H9 (cell line): ENCODE results near the gene PTPRF. TPM values are rescaled to one million over a fixed set of nuclear protein-coding genes. Genes with fewer than 3 reads are reported as not detected.

Source experiments
- DNase-seq: peaks from one replicate; pipeline ENCODE4 v3.0.0-alpha.2; 2017
- H2AFZ ChIP-seq: one replicate; pipeline ENCODE4 v1.6.1; 2013; ENCODE audit warnings: mild to moderate bottlenecking, low read length, control low read depth, moderate library complexity
- H2AK5ac ChIP-seq: 2 replicates; pipeline ENCODE4 v1.6.1; 2013; ENCODE audit warnings: low read length, control low read depth, mixed read lengths; ENCODE audit not compliant: insufficient read length
- H2BK120ac ChIP-seq: one replicate; pipeline ENCODE4 v1.6.1; 2013; ENCODE audit warnings: low read depth, mild to moderate bottlenecking, low read length, control low read depth, inconsistent platforms; ENCODE audit not compliant: poor library complexity, severe bottlenecking
- H2BK12ac ChIP-seq: 2 replicates; pipeline ENCODE4 v1.6.1; 2013; ENCODE audit warnings: low read length, control low read depth, mixed read lengths, low read depth; ENCODE audit not compliant: insufficient read length
- H2BK15ac ChIP-seq: 2 replicates; pipeline ENCODE4 v1.6.1; 2013; ENCODE audit warnings: low read depth, low read length, control low read depth
- H2BK20ac ChIP-seq: one replicate; pipeline ENCODE4 v1.6.1; 2013; ENCODE audit warnings: low read depth, mild to moderate bottlenecking, low read length, control low read depth, inconsistent platforms; ENCODE audit not compliant: poor library complexity, severe bottlenecking
- H2BK5ac ChIP-seq: 2 replicates; pipeline ENCODE4 v1.6.1; 2013; ENCODE audit warnings: low read length, control low read depth, mixed read lengths; ENCODE audit not compliant: insufficient read length
- H3K14ac ChIP-seq: 2 replicates; pipeline ENCODE4 v1.6.1; 2013; ENCODE audit warnings: low read length, control low read depth; ENCODE audit not compliant: insufficient read depth
- H3K18ac ChIP-seq: 2 replicates; pipeline ENCODE4 v1.6.1; 2013; ENCODE audit warnings: low read depth, mild to moderate bottlenecking, mixed read lengths, low read length, control low read depth; ENCODE audit not compliant: insufficient read length
- H3K23ac ChIP-seq: 2 replicates; pipeline ENCODE4 v1.6.1; 2013; ENCODE audit warnings: low read length, control low read depth, mixed read lengths, low read depth; ENCODE audit not compliant: insufficient read length
- H3K23me2 ChIP-seq: 2 replicates; pipeline ENCODE4 v1.6.1; 2013; ENCODE audit warnings: low read depth, mild to moderate bottlenecking, mixed read lengths, low read length, control low read depth; ENCODE audit not compliant: insufficient read length, poor library complexity, severe bottlenecking
- H3K27ac ChIP-seq: 2 replicates; pipeline ENCODE4 v1.5.1; 2013; ENCODE audit warnings: low read length, control low read depth, mixed read lengths, low read depth; ENCODE audit not compliant: insufficient read length
- H3K27me3 ChIP-seq: 2 replicates; pipeline ENCODE4 v1.6.1; 2013; ENCODE audit warnings: low read length, control low read depth, inconsistent platforms; ENCODE audit not compliant: insufficient read depth
- H3K4ac ChIP-seq: 2 replicates; pipeline ENCODE4 v1.6.1; 2013; ENCODE audit warnings: low read depth, mild to moderate bottlenecking, control low read depth, inconsistent platforms, low read length, moderate library complexity
- H3K4me1 ChIP-seq: 2 replicates; pipeline ENCODE4 v1.6.1; 2013; ENCODE audit warnings: low read length, control low read depth, inconsistent platforms; ENCODE audit not compliant: insufficient read depth
- H3K4me2 ChIP-seq: 2 replicates; pipeline ENCODE4 v1.6.1; 2013; ENCODE audit warnings: low read length, control low read depth, mixed read lengths; ENCODE audit not compliant: insufficient read length, insufficient read depth
- H3K56ac ChIP-seq: 2 replicates; pipeline ENCODE4 v1.6.1; 2013; ENCODE audit warnings: low read depth, mild to moderate bottlenecking, mixed read lengths, low read length, control low read depth; ENCODE audit not compliant: insufficient read length
- H3K79me1 ChIP-seq: 2 replicates; pipeline ENCODE4 v1.6.1; 2013; ENCODE audit warnings: low read depth, mild to moderate bottlenecking, moderate library complexity, low read length, control low read depth, inconsistent platforms; ENCODE audit not compliant: insufficient read depth, poor library complexity, severe bottlenecking
- H3K79me2 ChIP-seq: 2 replicates; pipeline ENCODE4 v1.6.1; 2013; ENCODE audit warnings: low read length, control low read depth, inconsistent platforms; ENCODE audit not compliant: insufficient read depth
- H3K9ac ChIP-seq: 2 replicates; pipeline ENCODE4 v1.6.1; 2013; ENCODE audit warnings: low read length, control low read depth, mixed read lengths; ENCODE audit not compliant: insufficient read length; ENCODE audit errors: extremely low read depth
- H3K9me3 ChIP-seq: one replicate; pipeline ENCODE4 v1.6.1; 2013; ENCODE audit warnings: low read depth, low read length, inconsistent platforms; ENCODE audit not compliant: control insufficient read depth
- H3T11ph ChIP-seq: one replicate; pipeline ENCODE4 v1.6.1; 2013; ENCODE audit warnings: mild to moderate bottlenecking, low read length, control low read depth, inconsistent platforms
- H4K20me1 ChIP-seq: one replicate; pipeline ENCODE4 v1.6.1; 2013; ENCODE audit not compliant: control insufficient read depth, insufficient read length, insufficient read depth
- H4K5ac ChIP-seq: 2 replicates; pipeline ENCODE4 v1.6.1; 2013; ENCODE audit warnings: low read depth, mild to moderate bottlenecking, mixed read lengths, low read length, control low read depth; ENCODE audit not compliant: insufficient read length
- H4K8ac ChIP-seq: replicated peaks from 2 replicates; pipeline ENCODE4 v1.6.1; 2013; ENCODE audit warnings: low read length, control low read depth, mixed read lengths, low read depth; ENCODE audit not compliant: insufficient read length
- H4K91ac ChIP-seq: 2 replicates; pipeline ENCODE4 v1.6.1; 2013; ENCODE audit warnings: low read depth, mild to moderate bottlenecking, moderate library complexity, mixed read lengths, low read length, control low read depth; ENCODE audit not compliant: insufficient read length
- H3K27ac Mint-ChIP-seq, 3 experiments: 2 replicates in 2 of 3; 3 replicates in 1 of 3; pipeline ENCODE4 v1.8.0; 2020 to 2021; ENCODE audit warnings: mixed read lengths in 3 of 3, mild to moderate bottlenecking in 1 of 3, moderate library complexity in 1 of 3
- H3K27me3 Mint-ChIP-seq: 2 replicates; pipeline ENCODE4 v1.8.0; 2021; ENCODE audit warnings: low read depth, mild to moderate bottlenecking, moderate library complexity, mixed read lengths
- H3K36me3 Mint-ChIP-seq, 3 experiments: 2 replicates in 2 of 3; 3 replicates in 1 of 3; pipeline ENCODE4 v1.8.0; 2020 to 2021; ENCODE audit warnings: low read depth in 3 of 3, mixed read lengths in 3 of 3; ENCODE audit not compliant: insufficient read depth in 1 of 3
- H3K4me1 Mint-ChIP-seq, 2 experiments: 2 replicates each; pipeline ENCODE4 v1.8.0; 2020; ENCODE audit warnings: mixed read lengths in 2 of 2
- H3K4me3 Mint-ChIP-seq, 2 experiments: 2 replicates in 1 of 2; 3 replicates in 1 of 2; pipeline ENCODE4 v1.8.0; 2020 to 2021; ENCODE audit warnings: mild to moderate bottlenecking in 2 of 2, mixed read lengths in 2 of 2, moderate library complexity in 1 of 2
- H3K9me3 Mint-ChIP-seq, 2 experiments: 2 replicates in 1 of 2; 3 replicates in 1 of 2; pipeline ENCODE4 v1.8.0; 2020; ENCODE audit warnings: mild to moderate bottlenecking in 2 of 2, mixed read lengths in 2 of 2, moderate library complexity in 1 of 2
- CTCF ChIP-seq: fragments of 200-600 bp; sonication (generic); conservative IDR thresholded peaks from 3 replicates; pipeline ENCODE4 v1.8.0; 2021; ENCODE audit warnings: antibody characterized with exemption, mild to moderate bottlenecking
- WGBS: extraction: QIAGEN DNeasy Blood & Tissue Kit; methylation state at CpG from one replicate; pipeline ENCODE4 v1.1.7; 2013; ENCODE audit warnings: missing lambda C conversion rate, low lambda C conversion rate, mixed read lengths; ENCODE audit not compliant: insufficient read length; ENCODE audit errors: extremely low coverage; 5-methylcytosine and 5-hydroxymethylcytosine counted together
- total RNA-seq: library from RNA; stranded (reverse); gene quantifications from 2 replicates; pipeline ENCODE4 v1.2.1, GENCODE V29; 2021

Gene PTPRF
- total RNA-seq, 1 experiment from 2014 or later = 193 TPM

DNA sequence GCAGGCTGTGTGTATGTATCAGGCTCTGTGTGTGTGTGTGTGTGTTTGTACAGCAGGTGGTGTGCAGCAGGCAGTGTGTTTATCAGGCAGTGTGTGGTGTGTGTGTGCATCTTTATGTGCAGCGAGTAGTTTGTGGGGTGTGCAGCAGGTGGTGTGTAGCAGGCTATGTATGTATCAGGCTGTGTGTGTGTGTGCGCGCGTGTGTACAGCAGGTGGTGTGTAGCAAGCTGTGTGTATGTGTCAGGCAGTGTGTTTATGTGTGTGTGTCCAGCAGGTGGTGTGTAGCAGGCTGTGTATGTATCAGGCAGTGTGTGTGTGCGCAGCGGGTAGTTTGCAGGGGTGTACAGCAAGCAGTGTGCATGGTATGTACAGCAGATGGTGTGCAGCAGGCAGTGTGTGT, 29.0 kb downstream of the PTPRF start:
- H3K4ac ChIP-seq = no peak overlapping the region
- H3K27me3 ChIP-seq = no peaks in the 10 kb centered on the region
- H3K27ac Mint-ChIP-seq = no peak overlapping the region
- H3K18ac ChIP-seq = no peak overlapping the region
- TF ChIP-seq CTCF = no peak
- peaks cover 14 to 30% (median 19%) of the 10 kb centered on the region in 3 experiments for H3K36me3 Mint-ChIP-seq
- no peaks in the 10 kb centered on the region for H3K9me3 Mint-ChIP-seq
- H3K27ac ChIP-seq = no peak overlapping the region
- H3K9ac ChIP-seq = no peak overlapping the region
- no peak overlapping the region for H3K56ac ChIP-seq
- no peak overlapping the region for H2BK5ac ChIP-seq
- no peak overlapping the region for H3K4me3 Mint-ChIP-seq
- no peak overlapping the region for H2BK15ac ChIP-seq
- H3K27me3 Mint-ChIP-seq = no peaks in the 10 kb centered on the region; the same call in 1 of the 2 replicates
- H3T11ph ChIP-seq = no peak overlapping the region
- no peaks in the 10 kb centered on the region for H3K23me2 ChIP-seq
- H4K8ac ChIP-seq = no peak overlapping the region
- H2AK5ac ChIP-seq = no peak overlapping the region
- no peaks in the 10 kb centered on the region for H3K79me1 ChIP-seq
- no peak overlapping the region for H3K4me2 ChIP-seq
- no peak overlapping the region for H2BK120ac ChIP-seq
- no peaks in the 10 kb centered on the region for H3K9me3 ChIP-seq
- H4K5ac ChIP-seq = no peak overlapping the region
- no peaks in the 10 kb centered on the region; the same call in 1 of the 2 replicates for H3K79me2 ChIP-seq
- no peak overlapping the region for H2BK20ac ChIP-seq
- peaks cover 7% of the 10 kb centered on the region; the same call in 1 of the 2 replicates for H3K4me1 ChIP-seq
- whole genome bisulfite sequencing = no CpG with 5 or more reads among the region's 6 CpGs
- H4K20me1 ChIP-seq = peaks cover 3% of the 10 kb centered on the region
- H3K14ac ChIP-seq = no peak overlapping the region
- peaks cover 19 to 26% of the 10 kb centered on the region in 2 experiments for H3K4me1 Mint-ChIP-seq
- no peak overlapping the region for H3K23ac ChIP-seq
- no peak overlapping the region for H2BK12ac ChIP-seq
- H2AFZ ChIP-seq = no peak overlapping the region
- no peak overlapping the region for H4K91ac ChIP-seq
- no peak for DNase-seq
